Measurements from ENCODE around the gene ACP6.
"Not testable (repeated sequence)": the region's sequence is repeated elsewhere in the genome, so short reads cannot be mapped to it uniquely, and the experiment has no call there.

ACP6 gene

DNA sequence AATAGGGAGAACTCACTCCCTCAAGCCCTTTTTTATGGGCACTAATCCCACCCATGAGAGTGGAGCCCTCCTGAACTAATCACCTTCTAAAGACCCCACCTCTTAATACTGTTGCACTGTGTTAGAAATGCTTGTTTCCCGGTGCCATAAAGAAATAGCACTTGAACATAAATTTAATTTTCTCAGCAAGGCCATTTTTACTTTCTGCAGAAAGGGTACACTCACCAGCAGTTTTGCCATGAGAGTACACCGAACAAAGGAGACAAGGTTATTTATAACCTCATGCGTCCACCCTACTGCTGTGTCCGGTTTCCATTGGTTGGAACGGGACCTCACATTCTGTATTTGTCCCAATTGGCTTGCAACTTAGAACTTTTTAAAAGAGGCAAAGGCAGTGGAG, 7.4 kb upstream of the ACP6 start:
- not testable (repeated sequence) for H3K27me3 ChIP-seq (ENCODE audit: control insufficient read depth, insufficient read depth, low read length); H3K9me3 ChIP-seq (replicated peaks; ENCODE audit: low read length); H3K36me3 ChIP-seq (ENCODE audit: insufficient read depth, low read length); H3K4me3 ChIP-seq (ENCODE audit: low read length); H3K9ac ChIP-seq (ENCODE audit: low read depth, low read length); H3K4me2 ChIP-seq (ENCODE audit: low read length)
- H3K4me1 ChIP-seq (ENCODE audit: control insufficient read depth, insufficient read depth, low read length): peaks cover 21% of the 10 kb centered on the region

DNA sequence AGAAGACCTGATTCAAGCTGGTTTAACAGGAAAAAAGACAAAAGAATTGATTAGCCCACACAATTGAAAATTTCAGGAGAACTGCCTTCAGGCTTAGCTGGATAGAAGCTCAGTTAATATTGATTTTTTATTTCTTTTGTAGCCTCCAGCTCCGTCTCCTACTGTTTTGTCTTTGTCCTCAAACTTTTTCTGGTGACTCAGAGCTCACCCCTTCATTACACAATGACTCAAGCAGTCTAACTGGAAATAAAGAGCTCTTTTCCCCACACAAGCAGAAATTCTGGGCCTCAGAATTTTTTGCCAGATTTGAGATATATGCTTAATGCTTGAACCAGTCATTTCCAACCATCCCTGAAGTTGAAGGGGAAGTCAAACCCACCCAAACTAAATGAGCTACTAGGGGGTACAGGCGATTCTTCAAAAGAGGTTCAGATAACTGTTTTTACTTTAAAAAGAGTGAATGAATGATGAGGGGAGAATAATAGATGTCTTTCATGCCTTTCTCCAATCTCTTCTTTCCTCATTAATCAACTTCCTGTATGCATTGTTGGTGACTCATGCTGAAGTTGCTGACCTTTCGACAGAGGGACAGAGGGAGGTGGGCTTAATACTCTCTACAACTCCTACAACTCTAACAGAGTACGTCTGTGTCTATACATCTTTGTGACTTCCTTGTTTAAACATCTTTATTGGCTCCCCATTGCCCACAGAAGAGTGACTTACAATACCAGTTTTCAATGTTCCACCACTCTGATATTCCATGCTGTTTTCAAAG, 6.2 kb upstream of the ACP6 start:
- peak overlapping the region; percentile 63 for H3K4me2 ChIP-seq (ENCODE audit: low read length)
- no peaks in the 10 kb centered on the region for H3K36me3 ChIP-seq (ENCODE audit: insufficient read depth, low read length)
- H3K4me3 ChIP-seq (ENCODE audit: low read length): peak overlapping the region; percentile 45
- peaks cover 21% of the 10 kb centered on the region for H3K4me1 ChIP-seq (ENCODE audit: control insufficient read depth, insufficient read depth, low read length)
- peak overlapping the region; percentile 23 for H3K9ac ChIP-seq (ENCODE audit: low read depth, low read length)
- H3K9me3 ChIP-seq (replicated peaks; ENCODE audit: low read length): no peaks in the 10 kb centered on the region
- no peaks in the 10 kb centered on the region for H3K27me3 ChIP-seq (ENCODE audit: control insufficient read depth, insufficient read depth, low read length)

DNA sequence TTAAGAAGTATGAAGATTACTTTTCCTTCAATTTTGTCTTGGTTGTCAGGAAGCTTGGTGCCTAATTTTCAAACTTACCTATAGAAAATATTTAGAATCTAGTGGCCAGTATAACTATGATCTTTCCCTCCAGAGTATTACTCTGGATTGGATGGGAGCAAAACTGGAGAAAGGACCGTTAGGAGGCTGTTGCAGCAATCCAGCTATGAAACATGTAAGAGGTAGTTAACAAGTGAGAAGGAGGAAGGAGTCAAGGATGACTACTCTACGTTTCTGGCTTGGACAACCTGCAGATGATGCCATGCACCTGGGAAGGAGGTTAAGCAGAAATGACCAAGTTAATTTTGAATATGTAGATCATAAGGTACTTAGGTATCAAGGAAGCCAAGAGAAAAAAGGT, 3.5 kb upstream of the ACP6 start:
- Histone ChIP-seq H3K4me3 (ENCODE audit: low read length) (no peak overlapping the region), H3K4me2 (ENCODE audit: low read length) (no peak overlapping the region), H3K9ac (ENCODE audit: low read depth, low read length) (no peak overlapping the region), H3K36me3 (ENCODE audit: insufficient read depth, low read length) (no peaks in the 10 kb centered on the region), H3K27me3 (ENCODE audit: control insufficient read depth, insufficient read depth, low read length) (no peaks in the 10 kb centered on the region), H3K4me1 (ENCODE audit: control insufficient read depth, insufficient read depth, low read length) (peaks cover 30% of the 10 kb centered on the region), H3K9me3 (replicated peaks; ENCODE audit: low read length) (no peaks in the 10 kb centered on the region)

DNA sequence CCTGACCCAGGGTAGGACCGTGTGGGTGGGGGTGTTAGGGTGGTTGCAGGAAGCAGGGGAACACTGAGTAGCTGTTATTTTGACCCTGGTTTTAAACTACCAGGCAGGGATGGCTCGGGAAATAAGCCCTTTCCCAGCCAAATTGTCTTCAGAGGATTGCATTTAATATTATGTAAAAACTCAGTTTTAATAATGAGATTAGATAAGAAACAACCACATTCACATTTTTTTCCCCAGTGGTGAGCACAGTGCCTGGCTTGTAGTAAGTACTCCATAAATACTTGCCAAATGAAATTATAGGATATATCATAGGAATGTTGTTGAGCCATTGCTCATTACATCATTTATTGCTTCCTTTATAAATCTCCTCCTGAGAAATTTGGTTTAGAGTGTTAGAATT, 3.1 kb upstream of the ACP6 start:
- Histone ChIP-seq H3K9ac (ENCODE audit: low read depth, low read length) (no peak overlapping the region), H3K4me3 (ENCODE audit: low read length) (no peak overlapping the region), H3K9me3 (replicated peaks; ENCODE audit: low read length) (no peaks in the 10 kb centered on the region), H3K27me3 (ENCODE audit: control insufficient read depth, insufficient read depth, low read length) (no peaks in the 10 kb centered on the region), H3K4me2 (ENCODE audit: low read length) (no peak overlapping the region), H3K4me1 (ENCODE audit: control insufficient read depth, insufficient read depth, low read length) (peaks cover 31% of the 10 kb centered on the region), H3K36me3 (ENCODE audit: insufficient read depth, low read length) (no peaks in the 10 kb centered on the region)

DNA sequence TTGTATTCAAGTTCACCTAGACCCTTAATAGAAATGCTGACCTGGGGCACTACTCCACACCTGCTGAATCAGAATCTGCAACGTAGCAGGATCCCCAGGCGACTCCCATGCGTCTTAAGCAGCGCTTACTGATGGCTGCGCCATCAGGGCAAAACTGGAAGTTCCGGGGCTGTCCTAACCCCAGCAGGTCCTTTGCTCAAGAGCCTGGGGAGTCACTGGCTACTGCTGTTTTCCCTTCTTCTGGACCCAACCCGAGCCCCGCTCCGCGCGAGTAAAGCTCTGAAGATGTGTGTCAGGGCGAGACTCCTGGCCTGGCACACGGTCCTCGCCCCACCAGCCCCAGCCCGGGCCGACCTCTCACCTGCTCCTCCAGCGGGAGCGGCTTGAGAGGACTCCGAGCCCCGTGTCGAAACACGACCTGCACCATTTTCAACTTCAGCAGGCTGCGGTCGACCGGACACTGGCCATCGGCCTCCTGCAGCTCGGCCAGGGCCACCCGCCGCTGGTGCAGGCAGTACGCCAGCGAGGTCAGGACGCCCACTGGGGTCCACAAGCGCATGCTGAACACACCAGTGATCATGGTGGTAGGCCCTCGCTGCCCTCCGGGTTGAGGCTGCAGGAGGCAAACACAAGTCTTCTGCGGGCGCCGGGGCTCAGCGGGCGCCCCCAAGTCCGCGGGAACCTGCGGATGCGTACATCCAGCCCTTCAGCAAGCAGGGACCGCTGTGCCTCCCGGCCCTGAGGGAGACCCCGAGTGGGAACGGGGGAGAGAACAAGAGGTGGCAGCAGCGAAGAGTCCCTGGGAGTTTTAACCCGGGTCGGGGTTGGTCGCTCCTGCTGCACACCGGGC, 630 bp downstream of the ACP6 start:
- Histone ChIP-seq H3K4me3 (ENCODE audit: low read length) (peak overlapping the region; percentile 80), H3K9ac (ENCODE audit: low read depth, low read length) (peak overlapping the region; percentile 71), H3K4me1 (ENCODE audit: control insufficient read depth, insufficient read depth, low read length) (peaks cover 13% of the 10 kb centered on the region), H3K27me3 (ENCODE audit: control insufficient read depth, insufficient read depth, low read length) (no peaks in the 10 kb centered on the region), H3K4me2 (ENCODE audit: low read length) (peak overlapping the region; percentile 95), H3K9me3 (replicated peaks; ENCODE audit: low read length) (no peaks in the 10 kb centered on the region), H3K36me3 (ENCODE audit: insufficient read depth, low read length) (no peaks in the 10 kb centered on the region)

DNA sequence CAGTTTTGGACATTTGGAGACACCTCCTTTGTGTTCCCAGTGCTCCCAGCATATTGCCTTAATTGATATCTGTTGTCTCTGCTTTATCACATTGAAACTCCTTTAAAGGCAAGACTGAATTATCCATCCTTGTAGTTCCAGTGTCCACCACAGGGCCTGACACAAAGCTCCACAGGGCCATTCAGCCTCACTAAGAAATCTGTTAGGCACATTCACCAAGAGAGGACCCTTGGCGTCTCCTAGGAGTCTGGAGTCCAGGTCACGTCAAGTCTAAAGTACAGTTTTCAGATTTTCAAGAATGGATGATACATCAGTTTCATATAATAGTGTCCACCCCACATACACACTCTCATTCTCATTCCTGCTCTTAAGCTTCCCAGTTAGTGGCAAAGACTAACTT, 4.8 kb downstream of the ACP6 start:
- no peak overlapping the region for H3K4me3 ChIP-seq (ENCODE audit: low read length)
- H3K9me3 ChIP-seq (replicated peaks; ENCODE audit: low read length): no peaks in the 10 kb centered on the region
- no peak overlapping the region for H3K9ac ChIP-seq (ENCODE audit: low read depth, low read length)
- no peak overlapping the region for H3K4me2 ChIP-seq (ENCODE audit: low read length)
- no peaks in the 10 kb centered on the region for H3K36me3 ChIP-seq (ENCODE audit: insufficient read depth, low read length)
- H3K27me3 ChIP-seq (ENCODE audit: control insufficient read depth, insufficient read depth, low read length): no peaks in the 10 kb centered on the region
- peaks cover 17% of the 10 kb centered on the region for H3K4me1 ChIP-seq (ENCODE audit: control insufficient read depth, insufficient read depth, low read length)

DNA sequence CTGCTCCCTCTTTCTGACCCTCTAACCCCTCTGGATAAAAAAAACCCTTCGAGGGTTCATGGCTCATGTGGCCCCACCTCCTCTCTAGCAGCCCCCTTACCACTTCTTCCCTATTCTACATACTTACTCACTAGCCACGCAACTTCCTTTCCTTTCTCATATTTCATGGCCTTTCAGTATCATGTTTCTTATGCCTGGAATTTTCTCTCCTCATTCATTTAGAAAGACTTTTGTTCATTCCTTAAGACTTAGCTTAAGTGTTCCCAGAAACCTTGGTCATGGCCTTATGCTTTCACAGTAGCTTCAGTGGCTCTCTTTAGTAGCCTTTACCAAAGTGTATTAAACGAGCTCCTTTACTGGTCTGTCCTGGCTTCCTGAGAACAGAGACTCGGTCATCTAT, 6.1 kb downstream of the ACP6 start:
- H3K27me3 ChIP-seq (ENCODE audit: control insufficient read depth, insufficient read depth, low read length): no peaks in the 10 kb centered on the region
- no peaks in the 10 kb centered on the region for H3K36me3 ChIP-seq (ENCODE audit: insufficient read depth, low read length)
- H3K4me2 ChIP-seq (ENCODE audit: low read length): no peak overlapping the region
- H3K4me1 ChIP-seq (ENCODE audit: control insufficient read depth, insufficient read depth, low read length): peaks cover 15% of the 10 kb centered on the region
- no peak overlapping the region for H3K4me3 ChIP-seq (ENCODE audit: low read length)
- H3K9ac ChIP-seq (ENCODE audit: low read depth, low read length): no peak overlapping the region
- no peaks in the 10 kb centered on the region for H3K9me3 ChIP-seq (replicated peaks; ENCODE audit: low read length)

DNA sequence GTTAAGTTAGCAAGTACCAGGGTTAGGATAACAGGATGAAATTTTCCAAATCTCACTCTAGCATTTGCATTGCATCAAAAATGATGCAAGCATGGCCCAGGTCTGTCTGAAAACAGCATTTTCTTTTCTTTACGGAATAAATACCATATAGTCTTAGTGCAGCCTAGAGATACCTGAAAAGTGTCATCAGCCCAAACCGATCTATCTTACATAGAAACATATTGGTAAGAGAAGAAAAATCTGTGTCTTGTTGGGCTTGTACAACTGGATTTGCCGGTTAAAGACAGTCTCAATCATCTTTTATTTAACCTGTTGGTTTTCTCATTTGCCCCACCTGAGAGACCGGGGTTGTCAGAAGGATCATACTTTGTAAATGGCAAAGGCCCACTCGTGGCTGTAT, 15.8 kb downstream of the ACP6 start:
- Histone ChIP-seq H3K4me3 (ENCODE audit: low read length) (no peak overlapping the region), H3K4me2 (ENCODE audit: low read length) (no peak overlapping the region), H3K36me3 (ENCODE audit: insufficient read depth, low read length) (peaks cover 25% of the 10 kb centered on the region), H3K9ac (ENCODE audit: low read depth, low read length) (no peak overlapping the region), H3K27me3 (ENCODE audit: control insufficient read depth, insufficient read depth, low read length) (no peaks in the 10 kb centered on the region), H3K4me1 (ENCODE audit: control insufficient read depth, insufficient read depth, low read length) (no peaks in the 10 kb centered on the region), H3K9me3 (replicated peaks; ENCODE audit: low read length) (no peaks in the 10 kb centered on the region)

DNA sequence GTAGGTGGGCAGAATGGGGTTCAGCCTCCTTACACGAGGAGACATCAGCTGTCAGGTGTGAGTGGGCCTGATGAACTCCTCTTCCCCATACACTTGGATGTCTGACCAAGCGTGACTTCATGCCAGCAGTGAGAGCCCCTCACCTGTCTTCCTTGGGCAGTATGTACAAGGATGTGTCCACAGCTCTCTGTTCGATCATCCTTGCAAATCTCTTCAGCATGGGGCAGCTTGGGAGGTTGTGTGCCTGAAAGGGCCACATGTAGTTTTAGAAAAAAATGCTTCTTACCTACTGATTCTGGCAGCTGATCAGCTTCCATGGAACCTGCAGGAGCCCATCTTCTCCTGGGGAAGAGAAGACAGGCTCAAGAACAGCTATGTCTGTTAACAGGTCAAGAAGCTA, 18.0 kb downstream of the ACP6 start:
- H3K4me2 ChIP-seq (ENCODE audit: low read length): no peak overlapping the region
- H3K9ac ChIP-seq (ENCODE audit: low read depth, low read length): no peak overlapping the region
- H3K9me3 ChIP-seq (replicated peaks; ENCODE audit: low read length): no peaks in the 10 kb centered on the region
- H3K4me1 ChIP-seq (ENCODE audit: control insufficient read depth, insufficient read depth, low read length): no peaks in the 10 kb centered on the region
- H3K36me3 ChIP-seq (ENCODE audit: insufficient read depth, low read length): peaks cover 16% of the 10 kb centered on the region
- no peaks in the 10 kb centered on the region for H3K27me3 ChIP-seq (ENCODE audit: control insufficient read depth, insufficient read depth, low read length)
- H3K4me3 ChIP-seq (ENCODE audit: low read length): no peak overlapping the region

DNA sequence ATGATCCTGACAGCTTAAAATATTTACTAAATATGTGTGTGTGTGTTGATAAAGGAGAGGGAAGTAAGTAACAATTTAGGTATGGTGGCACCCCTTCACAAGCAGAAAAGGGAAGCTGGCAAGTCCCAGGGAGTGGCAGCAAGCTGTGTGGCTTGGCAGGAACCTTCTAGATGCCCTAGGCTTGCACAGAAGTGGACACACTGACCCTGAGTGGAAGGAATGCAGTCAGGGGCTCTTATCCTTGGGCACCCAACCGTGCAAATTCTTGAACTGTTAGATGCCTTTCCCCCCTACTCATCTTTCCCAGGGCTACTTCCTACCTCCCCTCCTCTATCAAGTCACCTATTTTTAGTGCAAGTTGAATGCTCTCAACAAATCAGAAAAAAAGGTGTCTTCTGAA, 18.9 kb downstream of the ACP6 start:
- H3K9me3 ChIP-seq (replicated peaks; ENCODE audit: low read length): no peaks in the 10 kb centered on the region
- no peaks in the 10 kb centered on the region for H3K27me3 ChIP-seq (ENCODE audit: control insufficient read depth, insufficient read depth, low read length)
- H3K36me3 ChIP-seq (ENCODE audit: insufficient read depth, low read length): peaks cover 16% of the 10 kb centered on the region
- no peaks in the 10 kb centered on the region for H3K4me1 ChIP-seq (ENCODE audit: control insufficient read depth, insufficient read depth, low read length)
- H3K4me3 ChIP-seq (ENCODE audit: low read length): no peak overlapping the region
- H3K9ac ChIP-seq (ENCODE audit: low read depth, low read length): no peak overlapping the region
- no peak overlapping the region for H3K4me2 ChIP-seq (ENCODE audit: low read length)

DNA sequence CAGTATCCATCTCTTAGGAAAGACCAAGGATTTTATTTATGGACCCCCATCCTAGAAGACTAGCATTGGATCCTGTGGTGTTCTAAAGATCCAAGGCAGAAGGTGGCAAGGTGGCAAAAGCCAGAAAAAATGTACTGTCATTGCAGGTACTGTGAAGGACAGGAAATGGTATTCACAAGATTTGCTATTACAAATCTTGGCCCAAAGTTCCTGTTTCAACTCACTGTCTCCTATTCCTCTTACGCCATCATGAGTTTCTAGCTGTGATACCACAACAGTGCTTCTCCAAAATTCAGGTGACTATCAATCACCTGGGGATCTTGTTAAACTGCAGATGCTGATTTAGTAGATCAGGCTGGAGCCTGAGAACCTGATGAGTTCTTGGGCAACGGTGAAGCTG, 21.4 kb downstream of the ACP6 start:
- H3K4me3 ChIP-seq (ENCODE audit: low read length): no peak overlapping the region
- peaks cover 14% of the 10 kb centered on the region for H3K36me3 ChIP-seq (ENCODE audit: insufficient read depth, low read length)
- no peaks in the 10 kb centered on the region for H3K4me1 ChIP-seq (ENCODE audit: control insufficient read depth, insufficient read depth, low read length)
- H3K9ac ChIP-seq (ENCODE audit: low read depth, low read length): no peak overlapping the region
- H3K9me3 ChIP-seq (replicated peaks; ENCODE audit: low read length): no peaks in the 10 kb centered on the region
- no peaks in the 10 kb centered on the region for H3K27me3 ChIP-seq (ENCODE audit: control insufficient read depth, insufficient read depth, low read length)
- no peak overlapping the region for H3K4me2 ChIP-seq (ENCODE audit: low read length)

All from skeletal muscle satellite cell (primary cell).